Umbilical cord (tissue), 2 donors: Measurements from ENCODE around the gene TCP11L2. TPM values are rescaled to one million over a fixed set of nuclear protein-coding genes. Genes with fewer than 3 reads are reported as not detected.
"Not testable (repeated sequence)": the region's sequence is repeated elsewhere in the genome, so short reads cannot be mapped to it uniquely, and the experiment has no call there.

Source experiments
- DNase-seq: peaks from one replicate; pipeline ENCODE4 v3.0.0-alpha.2; 2015; ENCODE audit warnings: low spot score
- total RNA-seq: library from RNA; depleted of rRNA; stranded (reverse); fragments of >200 nt; gene quantifications from one replicate; pipeline ENCODE4 v1.2.3, GENCODE V29; 2014; ENCODE audit warnings: low replicate concordance; ENCODE audit not compliant: insufficient read depth

The TCP11L2 gene
- total RNA-seq, 1 donor from 2014 or later: 46.0 TPM

DNA sequence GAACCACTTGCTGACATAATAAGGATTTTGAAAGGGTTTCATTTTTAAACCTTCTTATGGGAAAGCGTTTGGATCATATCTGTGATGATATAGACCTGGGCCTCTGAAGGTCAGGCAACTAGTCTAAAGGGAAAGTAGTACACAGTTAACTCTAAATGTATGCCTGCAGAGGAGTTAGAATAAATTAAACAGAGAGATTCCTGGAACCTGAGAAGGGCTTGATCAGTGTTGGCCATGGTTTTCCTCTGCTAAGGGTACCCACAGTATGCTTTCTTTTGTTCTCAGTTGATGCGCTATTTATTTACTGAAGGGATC lies 40.6 kb downstream of the TCP11L2 start:
- no peak for DNase-seq

- no peak for DNase-seq
These were observed 41.6 kb downstream of the TCP11L2 start for GRCh38 chr12:106344131-106344530.

- DNase-seq: peak; percentile 54
These were observed 43.2 kb downstream of the TCP11L2 start for GRCh38 chr12:106345746-106346145.

GRCh38 chr12:106348411-106348810 lies 45.9 kb downstream of the TCP11L2 start:
- no peak for DNase-seq

DNA sequence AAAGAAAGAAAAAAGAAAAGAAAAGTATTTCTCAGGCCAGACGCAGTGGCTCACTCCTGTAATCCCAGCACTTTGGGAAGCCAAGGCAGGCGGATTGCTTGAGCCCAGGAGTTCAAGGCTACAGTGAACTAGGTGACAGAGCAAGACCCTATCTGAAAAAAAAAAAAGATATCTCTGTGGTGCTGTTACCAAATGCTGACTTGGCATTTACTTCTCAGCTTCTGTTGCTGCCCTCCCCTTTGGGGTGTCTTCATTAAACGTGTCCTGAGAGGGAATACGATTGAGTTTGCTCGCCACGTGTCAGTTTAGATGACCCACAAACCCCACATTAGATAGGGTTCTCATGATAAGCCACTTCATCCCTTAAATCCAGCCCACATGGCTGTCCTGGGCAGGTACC lies 50.6 kb downstream of the TCP11L2 start:
- DNase-seq: no peak

DNA sequence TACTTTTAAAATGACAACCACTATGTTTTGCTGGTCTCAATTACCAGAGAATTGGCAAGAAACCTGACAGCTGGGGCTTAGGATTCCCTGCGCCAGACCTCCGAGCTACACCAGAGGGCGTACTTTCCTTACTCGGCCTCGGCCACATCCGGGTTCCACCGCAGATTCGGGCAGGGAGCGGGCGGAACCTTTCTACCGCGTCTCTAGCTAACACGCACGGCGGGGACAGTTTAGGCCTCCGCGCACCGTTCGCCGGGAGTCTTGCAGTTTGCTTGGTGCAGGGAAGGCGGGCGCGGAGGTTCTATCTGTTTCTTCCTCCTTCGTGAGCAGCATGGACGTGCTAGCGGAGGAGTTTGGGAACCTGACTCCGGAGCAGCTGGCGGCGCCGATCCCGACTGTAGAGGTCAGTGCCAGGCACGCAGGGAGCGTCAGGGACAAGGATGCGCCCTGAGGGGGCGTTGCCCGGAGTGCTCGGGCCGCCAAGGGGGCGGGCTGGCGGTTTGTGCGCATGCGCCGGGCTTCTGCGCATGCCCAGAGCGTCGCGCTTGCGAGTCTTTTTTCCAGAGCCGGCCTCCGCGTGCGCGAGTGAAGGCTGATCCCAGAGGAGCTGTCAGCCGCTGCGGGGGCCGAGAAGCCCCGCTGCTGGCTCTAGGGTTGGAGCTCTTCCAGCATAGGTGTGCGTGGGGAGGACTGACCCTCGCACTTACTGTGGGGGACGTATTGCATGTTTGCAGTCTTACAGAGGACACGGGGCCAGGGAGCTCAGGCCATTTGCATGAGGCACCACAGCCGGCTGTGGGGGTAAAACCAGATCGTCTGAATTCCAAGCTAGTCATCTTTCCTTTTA lies 55.2 kb downstream of the TCP11L2 start, which contains the start of gene POLR3B:
TSS of gene POLR3B (plus strand) at position 200 of the 847 bp plus-strand sequence. CDS start at position 332, 132 bp downstream.
- peak; percentile 98 for DNase-seq

GRCh38 chr12:106358396-106359241 lies 56.1 kb downstream of the TCP11L2 start:
- peak; percentile 94 for DNase-seq

GRCh38 chr12:106359646-106360399 lies 57.3 kb downstream of the TCP11L2 start:
- peak; percentile 88 for DNase-seq

DNA sequence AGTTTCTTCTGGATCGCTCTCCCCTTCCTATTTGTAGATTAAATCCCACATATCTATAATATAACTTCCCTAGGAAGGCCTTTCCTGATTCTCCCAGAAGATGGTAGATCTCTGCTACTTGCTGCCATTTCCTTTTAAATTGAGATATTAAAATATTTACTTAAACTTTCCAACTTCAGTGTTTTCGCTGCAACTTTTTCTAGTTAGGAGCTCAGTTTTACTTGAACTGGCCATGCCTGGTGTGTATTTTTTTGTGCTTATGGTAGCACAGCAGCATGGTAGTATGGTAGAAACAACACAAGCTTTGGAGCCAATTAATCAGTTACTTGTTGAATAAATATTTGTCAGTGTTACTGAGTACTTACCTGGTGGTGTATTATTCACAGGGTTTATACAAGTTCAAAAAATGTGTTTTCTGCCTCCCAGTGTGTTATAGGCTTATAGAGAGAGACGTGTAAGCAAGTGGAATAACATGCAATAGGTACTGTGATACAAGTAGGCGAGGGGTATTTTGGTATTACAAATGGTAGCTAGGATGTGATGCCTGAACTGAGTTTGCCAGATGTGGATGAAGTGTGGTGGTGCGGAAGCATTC lies 58.0 kb downstream of the TCP11L2 start:
- DNase-seq: no peak

GRCh38 chr12:106362971-106363370 lies 60.4 kb downstream of the TCP11L2 start:
- no peak for DNase-seq

- no peak for DNase-seq
These were observed 61.7 kb downstream of the TCP11L2 start for GRCh38 chr12:106364261-106364660.

DNA sequence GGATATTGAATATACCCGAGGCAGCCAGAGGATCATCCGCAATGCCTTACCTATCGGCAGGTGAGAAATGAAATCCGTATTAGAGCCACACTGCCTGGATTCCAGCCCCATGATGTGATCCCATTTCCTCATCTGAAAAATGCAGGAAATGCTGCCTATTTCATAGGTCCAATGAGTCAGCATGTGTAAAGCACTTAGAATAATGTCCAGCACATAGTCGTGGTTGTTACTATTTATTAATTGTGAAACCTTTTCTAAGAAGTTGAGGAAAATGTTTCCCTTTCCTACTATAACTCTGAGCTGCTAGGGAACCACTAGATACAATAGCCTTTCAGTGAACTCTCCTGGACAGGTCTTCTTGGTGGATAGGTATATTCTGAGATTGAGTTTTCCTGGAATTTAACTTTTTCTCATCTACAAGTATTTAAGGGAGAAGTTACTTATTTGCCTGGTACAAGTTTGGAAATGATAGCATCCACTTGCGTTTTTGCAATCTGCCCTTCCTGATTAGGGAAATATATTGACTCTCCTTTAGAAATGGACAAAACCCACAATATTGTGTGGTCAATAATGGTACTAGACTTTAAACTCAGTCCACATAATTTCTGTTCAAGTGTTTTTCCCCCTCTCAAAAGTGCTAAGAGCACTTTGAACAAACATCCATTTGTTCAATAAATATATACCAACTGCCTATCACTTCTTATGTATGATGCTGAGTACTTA lies 67.3 kb downstream of the TCP11L2 start:
- no peak for DNase-seq

GRCh38 chr12:106378788-106379187 lies 76.3 kb downstream of the TCP11L2 start:
- no peak for DNase-seq

- DNase-seq: no peak
These were observed 78.4 kb downstream of the TCP11L2 start for GRCh38 chr12:106380954-106381353.

GRCh38 chr12:106381866-106382265 lies 79.3 kb downstream of the TCP11L2 start:
- DNase-seq: not testable (repeated sequence)

GRCh38 chr12:106386813-106387535 lies 84.4 kb downstream of the TCP11L2 start:
- no peak for DNase-seq

DNA sequence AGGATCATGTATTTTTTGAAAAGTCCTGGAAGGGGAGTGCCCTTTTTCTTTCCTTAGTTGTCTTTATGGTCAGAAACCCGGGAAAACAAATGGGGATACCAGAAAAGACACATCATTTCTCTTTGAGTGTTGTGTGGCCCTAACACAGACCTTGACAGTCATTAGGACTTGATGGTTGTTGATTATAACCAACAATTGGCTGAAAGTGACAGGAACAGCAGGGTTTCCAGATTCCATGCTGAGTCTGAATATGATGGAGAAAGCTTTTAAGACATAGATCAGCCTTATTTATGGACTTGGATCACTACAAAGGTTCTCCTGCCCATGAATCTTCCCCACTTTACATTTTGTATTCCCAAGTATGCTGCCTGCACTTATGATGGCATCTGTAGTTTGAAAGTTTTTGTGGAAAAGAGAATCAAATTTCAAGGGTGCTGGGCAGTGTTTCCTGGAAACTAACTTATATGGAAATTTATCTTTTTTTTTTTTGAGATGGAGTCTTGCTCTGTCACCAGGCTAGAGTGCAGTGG lies 85.4 kb downstream of the TCP11L2 start:
- DNase-seq: peak; percentile 22

GRCh38 chr12:106389151-106389550 lies 86.6 kb downstream of the TCP11L2 start:
- peak; percentile 81 for DNase-seq

DNA sequence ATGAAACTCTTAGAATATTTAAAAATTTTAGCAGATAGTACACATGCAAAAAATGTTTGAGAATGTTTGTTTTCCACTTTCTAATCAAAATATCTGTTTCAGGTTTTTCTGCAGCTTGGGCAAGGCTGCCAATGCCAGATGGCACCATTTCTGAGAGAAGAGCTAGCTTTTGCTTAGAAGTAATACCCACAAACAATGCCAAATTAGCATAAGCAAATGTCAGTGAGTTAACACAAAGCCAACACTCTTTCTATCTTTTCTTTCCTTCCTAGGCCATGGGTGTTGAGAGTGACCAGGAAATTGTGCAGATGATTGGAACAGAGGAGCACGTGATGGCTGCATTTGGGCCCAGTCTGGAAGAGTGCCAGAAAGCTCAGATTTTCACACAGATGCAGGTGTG lies 90.2 kb downstream of the TCP11L2 start:
- DNase-seq: no peak
